Keratinocyte (primary cell): ENCODE results near the gene AMACR. TPM values are rescaled to one million over a fixed set of nuclear protein-coding genes. Genes with fewer than 3 reads are reported as not detected.

Source experiments
- DNase-seq: peaks from one replicate; pipeline ENCODE4 v3.0.0-alpha.2; 2011; ENCODE audit warnings: low read depth, missing footprints, low spot score
- FAIRE-seq: peaks from 2 replicates; lab custom pipeline; 2011; peaks lifted over from hg19 to GRCh38; lab: Jason Lieb, UNC
- H2AFZ ChIP-seq: 2 replicates; pipeline ENCODE4 v1.6.0; 2012; ENCODE audit warnings: low read length, control low read depth, inconsistent platforms; ENCODE audit not compliant: control insufficient read depth
- H3K27ac ChIP-seq: 2 replicates; pipeline ENCODE4 v1.5.1; 2011; ENCODE audit warnings: low read length; ENCODE audit not compliant: control insufficient read depth, insufficient read depth
- H3K27me3 ChIP-seq: 3 replicates; pipeline ENCODE4 v1.6.0; 2011; ENCODE audit warnings: low read length; ENCODE audit not compliant: control insufficient read depth, insufficient read depth; ENCODE audit errors: extremely low read depth
- H3K36me3 ChIP-seq, 2 experiments: 2 replicates in 1 of 2; 3 replicates in 1 of 2; pipeline ENCODE4 v1.5.1; 2011; ENCODE audit warnings: low read length in 2 of 2, mild to moderate bottlenecking in 1 of 2; ENCODE audit not compliant: control insufficient read depth in 2 of 2, insufficient read depth in 2 of 2; ENCODE audit errors: extremely low read depth in 1 of 2
- H3K4me1 ChIP-seq: 3 replicates; pipeline ENCODE4 v1.5.1; 2011; ENCODE audit warnings: low read length; ENCODE audit not compliant: control insufficient read depth, insufficient read depth; ENCODE audit errors: extremely low read depth
- H3K4me2 ChIP-seq: 3 replicates; pipeline ENCODE4 v1.6.0; 2011; ENCODE audit warnings: low read depth, low read length; ENCODE audit not compliant: control insufficient read depth, insufficient read depth; ENCODE audit errors: extremely low read depth
- H3K4me3 ChIP-seq, 3 experiments: fragments of 200-600 bp in 1 of 3; sonication (generic) in 1 of 3; 2 replicates in 2 of 3; 3 replicates in 1 of 3; pipeline ENCODE4 v1.5.1; 2011 to 2016; ENCODE audit warnings: low read length in 3 of 3, mild to moderate bottlenecking in 3 of 3, control low read depth in 2 of 3, inconsistent platforms in 1 of 3, low read depth in 1 of 3, mixed read lengths in 1 of 3, mixed run types in 1 of 3, moderate library complexity in 1 of 3; ENCODE audit not compliant: control insufficient read depth in 2 of 3, insufficient read depth in 2 of 3; ENCODE audit errors: extremely low read depth in 1 of 3
- H3K79me2 ChIP-seq: 2 replicates; pipeline ENCODE4 v1.6.0; 2012; ENCODE audit warnings: low read length; ENCODE audit not compliant: control insufficient read depth, insufficient read depth
- H3K9ac ChIP-seq: 3 replicates; pipeline ENCODE4 v1.6.0; 2011; ENCODE audit warnings: low read length; ENCODE audit not compliant: control insufficient read depth, insufficient read depth; ENCODE audit errors: extremely low read depth
- H3K9me1 ChIP-seq: 3 replicates; pipeline ENCODE4 v1.6.0; 2011; ENCODE audit warnings: low read length; ENCODE audit not compliant: control insufficient read depth, insufficient read depth; ENCODE audit errors: extremely low read depth
- H3K9me3 ChIP-seq: 2 replicates; pipeline ENCODE4 v1.5.1; 2012; ENCODE audit warnings: low read depth, low read length; ENCODE audit not compliant: control insufficient read depth
- H4K20me1 ChIP-seq: 3 replicates; pipeline ENCODE4 v1.6.0; 2011; ENCODE audit warnings: low read length; ENCODE audit not compliant: control insufficient read depth, insufficient read depth; ENCODE audit errors: extremely low read depth
- EZH2 ChIP-seq: IDR thresholded peaks from one replicate; pipeline ENCODE4 v1.6.1; 2012; ENCODE audit warnings: inconsistent platforms, mild to moderate bottlenecking, low read length, moderate library complexity
- dilution Hi-C: fragments of 300-500 bp; cut with MboI; formaldehyde crosslinking; loops from one replicate; pipeline ENCODE4 v1.7.0; 2020; ENCODE audit warnings: low sequenced_read_pairs; ENCODE audit not compliant: extremely low pct_ligation_motif_present
- polyA plus RNA-seq, 5 experiments: library from polyadenylated mRNA; depleted of rRNA in 3 of 5; stranded (reverse) in 3 of 5; stranded (forward) in 1 of 5; unstranded in 1 of 5; fragments of >200 nt; gene quantifications; 1 replicate in 1 of 5; 2 replicates in 3 of 5; 3 replicates in 1 of 5; pipeline versions ENCODE4 v1.2.1 to v1.2.3, GENCODE V29; 2011 to 2012; ENCODE audit warnings: missing spikeins in 2 of 5, low read depth in 1 of 5, low replicate concordance in 1 of 5
- TF ChIP-seq, protein P1 (sequence below), 3 experiments: IDR thresholded peaks in 1 of 3; conservative IDR thresholded peaks in 1 of 3; optimal IDR thresholded peaks in 1 of 3; 2 replicates in 2 of 3; 3 replicates in 1 of 3; pipeline versions ENCODE3 to v1.5.1; 2011; ENCODE audit warnings: low read length in 3 of 3, mild to moderate bottlenecking in 3 of 3, moderate library complexity in 2 of 3, control low read depth in 1 of 3, inconsistent platforms in 1 of 3; ENCODE audit not compliant: insufficient read depth in 2 of 3; ENCODE audit errors: extremely low read depth in 1 of 3

Gene AMACR
- polyA plus RNA-seq, 1 donor (not counting 4 experiments of a cell fraction or from before 2014, with no cell fraction given): 20.3 TPM

DNA sequence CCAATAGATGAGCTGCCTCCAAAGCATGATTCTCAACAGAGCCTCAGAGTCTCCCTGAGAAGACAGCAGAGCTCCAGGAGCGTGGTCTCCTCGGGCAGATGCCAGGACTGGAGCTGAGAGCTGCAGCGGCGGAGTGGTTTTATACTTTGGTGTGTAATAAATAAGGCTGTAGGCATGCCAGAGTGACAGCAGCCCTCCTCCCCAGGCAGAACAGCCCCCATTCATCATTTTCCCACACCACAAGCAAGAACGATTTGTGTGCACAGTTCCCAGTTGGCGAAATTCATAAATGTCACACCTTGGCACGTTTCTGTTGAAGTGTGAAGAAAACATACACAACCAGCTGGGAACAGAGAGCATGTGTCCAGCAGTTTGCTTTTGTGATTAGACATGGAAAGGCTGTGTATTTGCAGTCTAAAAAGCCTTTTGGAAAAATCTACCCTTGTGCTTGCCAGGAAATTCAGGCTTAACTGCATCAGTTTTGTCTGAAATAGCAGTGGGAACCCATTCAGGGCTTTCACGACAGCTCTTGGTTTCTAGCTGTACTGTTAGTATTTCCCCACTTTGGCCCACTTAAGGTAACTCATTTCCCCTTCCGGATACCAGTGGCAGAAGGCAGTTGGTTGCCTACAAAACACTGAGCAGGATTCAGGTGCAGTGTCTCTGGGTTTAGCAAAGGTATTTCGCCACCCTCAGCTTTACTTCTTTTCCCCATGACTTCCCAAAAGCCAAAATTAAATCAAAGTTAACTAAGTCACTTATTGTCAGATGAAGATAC, 35.4 kb upstream of the AMACR start, which contains the start of gene C1QTNF3:
TSS of gene C1QTNF3 (minus strand) at position 115 of the 778 bp plus-strand sequence. CDS start at position 27, 88 bp downstream.
- H3K4me2 ChIP-seq: no peak within 1 kb of the TSS
- no peak for FAIRE-seq
- H3K4me3 ChIP-seq: no peak within 1 kb of the TSS

DNA sequence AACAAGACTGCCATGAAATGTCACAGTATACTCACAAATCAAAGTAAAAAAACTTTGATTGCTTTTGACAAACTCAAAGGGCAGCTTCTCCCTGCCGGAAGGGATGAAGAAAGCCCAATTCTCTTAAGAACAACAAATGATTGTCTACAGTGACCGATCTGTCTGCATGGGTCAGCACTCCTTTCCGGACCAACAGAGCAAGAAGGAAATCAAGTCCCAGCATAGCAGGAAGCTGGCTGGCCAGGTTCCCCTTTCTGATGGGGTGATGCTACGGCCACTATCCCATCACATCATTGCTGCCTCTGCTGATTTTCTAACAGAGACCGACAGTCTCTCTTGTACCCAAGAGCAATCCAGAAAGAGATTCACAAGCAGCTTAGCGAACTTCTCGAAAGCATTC, 34.5 kb upstream of the AMACR start:
- Histone ChIP-seq H3K36me3 (no peaks in the 10 kb centered on the region), H3K27ac (no peak overlapping the region), H3K27me3 (no peaks in the 10 kb centered on the region), H3K9ac (no peak overlapping the region), H3K9me1 (no peaks in the 10 kb centered on the region), H3K9me3 (no peaks in the 10 kb centered on the region), H3K4me3 (no peak overlapping the region), H4K20me1 (no peaks in the 10 kb centered on the region), H3K4me1 (peaks cover 8% of the 10 kb centered on the region), H3K79me2 (no peaks in the 10 kb centered on the region), H3K4me2 (no peak overlapping the region), H2AFZ (no peak overlapping the region)
- DNase-seq (no peak), FAIRE-seq (no peak)
- dilution Hi-C loops: no loop called here
- TF ChIP-seq EZH2: no peak
- TF ChIP-seq, protein P1, sequence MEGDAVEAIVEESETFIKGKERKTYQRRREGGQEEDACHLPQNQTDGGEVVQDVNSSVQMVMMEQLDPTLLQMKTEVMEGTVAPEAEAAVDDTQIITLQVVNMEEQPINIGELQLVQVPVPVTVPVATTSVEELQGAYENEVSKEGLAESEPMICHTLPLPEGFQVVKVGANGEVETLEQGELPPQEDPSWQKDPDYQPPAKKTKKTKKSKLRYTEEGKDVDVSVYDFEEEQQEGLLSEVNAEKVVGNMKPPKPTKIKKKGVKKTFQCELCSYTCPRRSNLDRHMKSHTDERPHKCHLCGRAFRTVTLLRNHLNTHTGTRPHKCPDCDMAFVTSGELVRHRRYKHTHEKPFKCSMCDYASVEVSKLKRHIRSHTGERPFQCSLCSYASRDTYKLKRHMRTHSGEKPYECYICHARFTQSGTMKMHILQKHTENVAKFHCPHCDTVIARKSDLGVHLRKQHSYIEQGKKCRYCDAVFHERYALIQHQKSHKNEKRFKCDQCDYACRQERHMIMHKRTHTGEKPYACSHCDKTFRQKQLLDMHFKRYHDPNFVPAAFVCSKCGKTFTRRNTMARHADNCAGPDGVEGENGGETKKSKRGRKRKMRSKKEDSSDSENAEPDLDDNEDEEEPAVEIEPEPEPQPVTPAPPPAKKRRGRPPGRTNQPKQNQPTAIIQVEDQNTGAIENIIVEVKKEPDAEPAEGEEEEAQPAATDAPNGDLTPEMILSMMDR (optimal IDR thresholded peaks at IDR 0.05 in 1 of 3, IDR thresholded peaks at IDR 0.05 in 1 of 3, conservative IDR thresholded peaks at IDR 0.05 in 1 of 3; ENCODE audit: extremely low read depth in 1 of 3, insufficient read depth in 2 of 3, low read length in 3 of 3): no peak

More for the DNA sequence above, 35.4 kb upstream of the AMACR start, which contains the start of gene C1QTNF3:
- dilution Hi-C loops: no loop called here
- no peak for DNase-seq
- no peaks in the 10 kb centered on the region for H4K20me1 ChIP-seq
- H3K27me3 ChIP-seq: no peaks in the 10 kb centered on the region
- TF ChIP-seq, protein P1 (optimal IDR thresholded peaks at IDR 0.05 in 1 of 3, IDR thresholded peaks at IDR 0.05 in 1 of 3, conservative IDR thresholded peaks at IDR 0.05 in 1 of 3; ENCODE audit: extremely low read depth in 1 of 3, insufficient read depth in 2 of 3, low read length in 3 of 3): no peak
- TF ChIP-seq EZH2: no peak
- H3K27ac ChIP-seq: no peak within 1 kb of the TSS
- H3K79me2 ChIP-seq: no peaks in the 10 kb centered on the region
- H3K36me3 ChIP-seq: no peaks in the 10 kb centered on the region
- H3K4me1 ChIP-seq: peaks cover 8% of the 10 kb centered on the region
- H3K9me1 ChIP-seq: no peaks in the 10 kb centered on the region
- H3K9me3 ChIP-seq: no peaks in the 10 kb centered on the region
- no peak within 1 kb of the TSS for H2AFZ ChIP-seq
- no peak within 1 kb of the TSS for H3K9ac ChIP-seq
